GM12872 (cell line): ENCODE results near the gene CDH1.

ENCODE experiments used
- CTCF ChIP-seq: IDR thresholded peaks from 3 replicates; pipeline ENCODE4 v1.5.1; 2011; ENCODE audit warnings: low read depth, mild to moderate bottlenecking, low read length, moderate library complexity; ENCODE audit not compliant: insufficient read depth

CDH1 gene

GRCh38 chr16:68784226-68784625, 47.1 kb downstream of the CDH1 start:
- TF ChIP-seq CTCF: no peak

- TF ChIP-seq CTCF: no peak
Measured at GRCh38 chr16:68784721-68785120, 47.6 kb downstream of the CDH1 start.

- TF ChIP-seq CTCF: no peak
Measured at GRCh38 chr16:68785715-68786114, 48.6 kb downstream of the CDH1 start.

- no peak for TF ChIP-seq CTCF
Measured at GRCh38 chr16:68786685-68787418, 49.8 kb downstream of the CDH1 start.

GRCh38 chr16:68790130-68790761, 53.2 kb downstream of the CDH1 start:
- TF ChIP-seq CTCF: no peak

GRCh38 chr16:68790944-68791343, 53.9 kb downstream of the CDH1 start:
- TF ChIP-seq CTCF: no peak

- no peak for TF ChIP-seq CTCF
Measured at GRCh38 chr16:68792465-68793324, 55.6 kb downstream of the CDH1 start.
